NCI-H446 (cell line): ENCODE measurements around the gene ARHGAP25.

Experiments used
- DNase-seq, 2 experiments: peaks; one replicate each; lab custom pipeline; 2025; lab: John Stamatoyannopoulos, UW

Gene ARHGAP25

GRCh38 chr2:68720665-68721064, 13.9 kb upstream of the ARHGAP25 start:
- no peak for DNase-seq

- DNase-seq: no peak
Observed at GRCh38 chr2:68721482-68722101, 13.0 kb upstream of the ARHGAP25 start.

GRCh38 chr2:68722712-68723111, 11.9 kb upstream of the ARHGAP25 start:
- no peak for DNase-seq

- DNase-seq: no peak
Observed at GRCh38 chr2:68723181-68723580, 11.4 kb upstream of the ARHGAP25 start.

GRCh38 chr2:68726100-68726499, 8.5 kb upstream of the ARHGAP25 start:
- DNase-seq: no peak

- DNase-seq: no peak
Observed at GRCh38 chr2:68726608-68727367, 7.8 kb upstream of the ARHGAP25 start.

GRCh38 chr2:68727683-68728375, 6.8 kb upstream of the ARHGAP25 start:
- no peak for DNase-seq

GRCh38 chr2:68730828-68731227, 3.8 kb upstream of the ARHGAP25 start:
- DNase-seq: no peak

GRCh38 chr2:68732036-68732932, 2.3 kb upstream of the ARHGAP25 start:
- no peak for DNase-seq

- DNase-seq: no peak
Observed at GRCh38 chr2:68733365-68733764, 1.2 kb upstream of the ARHGAP25 start.

GRCh38 chr2:68734176-68734575, 435 bp upstream of the ARHGAP25 start:
- no peak for DNase-seq

- no peak for DNase-seq
Observed at GRCh38 chr2:68736086-68736485, 1.5 kb downstream of the ARHGAP25 start.

GRCh38 chr2:68737711-68738110, 3.1 kb downstream of the ARHGAP25 start:
- no peak for DNase-seq

- DNase-seq: no peak
Observed at GRCh38 chr2:68738906-68739594, 4.4 kb downstream of the ARHGAP25 start.

- DNase-seq: no peak
Observed at GRCh38 chr2:68739595-68740399, 5.2 kb downstream of the ARHGAP25 start.

- DNase-seq: no peak
Observed at GRCh38 chr2:68740400-68740914, 5.8 kb downstream of the ARHGAP25 start.

- no peak for DNase-seq
Observed at GRCh38 chr2:68741238-68741637, 6.6 kb downstream of the ARHGAP25 start.

- no peak for DNase-seq
Observed at GRCh38 chr2:68741805-68742306, 7.2 kb downstream of the ARHGAP25 start.

- no peak for DNase-seq
Observed at GRCh38 chr2:68742626-68743415, 8.2 kb downstream of the ARHGAP25 start.
